Stimulated activated CD8-positive, alpha-beta memory T cell treated with anti-CD3 and anti-CD28 coated beads, Interleukin-2, amount 100 ng/mL, for 1 hour (primary cell): ENCODE data around the gene DNAJC4.

Experiments used
- DNase-seq, 2 donors: peaks; one replicate each; pipeline ENCODE4 v3.0.0-alpha.2; 2020; ENCODE audit warnings: low read depth in 2 of 2

Gene DNAJC4

DNA sequence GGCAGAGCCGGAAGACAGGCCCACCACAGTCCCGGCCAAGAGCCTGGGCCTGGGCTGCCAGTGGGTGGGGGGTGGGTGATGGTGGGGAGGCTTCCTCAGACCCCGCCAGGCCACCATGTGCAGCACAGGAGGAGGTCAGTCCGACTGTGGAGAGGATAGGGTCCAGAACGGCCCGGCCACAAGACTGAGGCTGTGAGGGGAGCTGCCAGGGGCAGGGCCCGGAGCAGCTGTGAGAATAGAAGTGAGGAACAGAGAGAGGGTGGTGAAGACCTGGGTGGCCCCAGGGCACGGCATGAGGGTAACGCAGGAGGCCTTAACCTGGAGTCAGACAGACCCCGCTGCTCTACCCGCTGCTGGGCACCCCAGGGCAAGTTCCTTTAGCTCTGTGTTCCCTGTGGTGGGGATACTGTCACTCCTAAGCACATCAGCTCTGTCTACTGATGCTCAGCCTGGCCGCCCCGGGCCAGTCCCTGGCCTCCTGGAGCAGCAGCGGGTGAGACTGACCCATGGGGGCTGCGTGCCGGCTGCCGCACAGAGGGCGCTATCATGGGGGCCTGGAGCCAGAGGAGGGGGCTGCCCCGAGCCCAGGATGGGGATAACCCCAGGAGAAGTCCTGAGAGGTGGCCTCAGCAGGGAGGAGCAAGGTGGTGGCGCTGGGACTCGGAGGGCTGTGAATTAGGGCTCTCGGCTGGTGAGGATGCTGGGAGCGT is 22.1 kb upstream of the DNAJC4 start:
- DNase-seq = no peak

DNA sequence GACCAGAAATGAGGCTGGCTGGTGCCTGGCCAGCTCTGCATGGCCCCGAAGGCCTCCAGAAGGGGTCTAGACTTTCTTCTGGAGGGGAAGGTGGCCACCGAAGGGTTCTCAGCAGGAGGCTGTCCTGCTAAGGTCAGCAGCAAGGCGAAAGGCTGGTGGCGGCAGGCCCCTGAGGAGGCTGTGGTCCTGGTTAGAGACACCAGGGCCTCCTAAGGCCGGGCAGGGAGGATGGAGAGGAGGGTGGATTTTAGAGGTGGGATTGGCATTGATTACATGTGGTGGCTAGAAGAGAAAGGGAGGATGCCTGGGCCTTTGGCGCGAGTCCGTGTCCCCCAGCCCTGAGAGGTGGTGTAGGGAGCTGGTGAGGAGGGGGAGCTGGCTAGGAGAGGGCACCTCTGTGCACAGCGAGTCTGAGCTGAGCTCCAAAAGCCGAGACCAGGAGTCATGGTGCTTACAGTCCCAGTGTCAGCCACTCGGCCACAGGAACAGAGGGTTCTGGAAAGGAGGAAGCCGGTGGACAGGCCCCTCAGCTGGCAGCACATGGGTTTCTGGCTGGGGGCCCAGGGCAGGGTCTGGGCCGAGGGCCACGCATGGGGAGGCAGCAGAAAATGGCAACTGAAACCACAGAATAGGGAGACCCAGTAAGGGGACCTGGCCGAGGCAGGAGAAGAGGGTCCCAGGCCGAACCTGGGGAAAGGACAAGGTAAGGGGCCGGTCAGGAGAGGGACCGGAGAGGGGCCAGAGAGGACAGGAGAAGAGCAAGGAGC is 21.4 kb upstream of the DNAJC4 start:
- DNase-seq = no peak

DNA sequence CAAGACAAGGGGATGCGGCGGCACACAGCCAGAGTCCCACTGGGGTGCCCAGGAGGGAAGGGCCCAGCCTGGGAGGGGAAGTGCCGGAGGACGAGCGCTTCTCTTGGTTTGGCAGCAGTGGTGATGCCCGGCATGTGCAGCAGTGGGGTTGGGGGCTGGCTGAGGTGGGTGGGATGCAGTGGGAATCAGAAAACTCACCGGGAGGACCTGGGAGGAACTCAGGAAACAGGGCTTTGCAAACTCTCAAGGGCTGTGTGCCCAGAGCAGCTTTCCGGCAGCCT is 20.8 kb upstream of the DNAJC4 start:
- DNase-seq = no peak

DNA sequence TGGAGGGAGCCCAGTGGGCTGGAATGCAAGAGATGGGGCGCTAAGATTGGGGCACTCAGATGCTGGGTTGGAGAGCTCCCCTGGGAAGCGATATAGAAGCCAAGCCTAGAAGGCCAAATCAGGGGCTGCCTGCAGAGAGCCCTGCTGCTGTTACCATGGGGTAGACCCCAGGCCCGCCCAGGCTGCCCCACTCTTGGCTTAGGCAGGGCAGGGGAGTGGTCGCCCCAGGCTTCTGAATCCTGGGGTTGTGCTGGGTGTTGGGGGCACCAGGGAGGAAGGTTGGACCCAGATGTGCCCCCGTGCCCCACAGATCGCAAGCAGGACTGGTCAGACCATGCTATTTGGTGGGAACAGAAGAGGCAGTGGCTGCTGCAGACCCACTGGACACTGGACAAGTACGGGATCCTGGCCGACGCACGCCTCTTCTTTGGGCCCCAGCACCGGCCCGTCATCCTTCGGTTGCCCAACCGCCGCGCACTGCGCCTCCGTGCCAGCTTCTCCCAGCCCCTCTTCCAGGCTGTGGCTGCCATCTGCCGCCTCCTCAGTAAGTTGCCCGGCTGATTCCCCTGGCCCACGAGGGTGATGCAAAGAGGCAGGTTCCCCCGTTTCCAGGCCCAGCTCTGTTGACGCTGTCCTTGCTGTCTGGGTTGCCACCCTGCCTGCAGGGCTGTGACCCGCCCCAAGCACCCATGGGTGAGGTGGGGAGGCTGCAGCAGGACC is 19.9 kb upstream of the DNAJC4 start:
- no peak for DNase-seq

DNA sequence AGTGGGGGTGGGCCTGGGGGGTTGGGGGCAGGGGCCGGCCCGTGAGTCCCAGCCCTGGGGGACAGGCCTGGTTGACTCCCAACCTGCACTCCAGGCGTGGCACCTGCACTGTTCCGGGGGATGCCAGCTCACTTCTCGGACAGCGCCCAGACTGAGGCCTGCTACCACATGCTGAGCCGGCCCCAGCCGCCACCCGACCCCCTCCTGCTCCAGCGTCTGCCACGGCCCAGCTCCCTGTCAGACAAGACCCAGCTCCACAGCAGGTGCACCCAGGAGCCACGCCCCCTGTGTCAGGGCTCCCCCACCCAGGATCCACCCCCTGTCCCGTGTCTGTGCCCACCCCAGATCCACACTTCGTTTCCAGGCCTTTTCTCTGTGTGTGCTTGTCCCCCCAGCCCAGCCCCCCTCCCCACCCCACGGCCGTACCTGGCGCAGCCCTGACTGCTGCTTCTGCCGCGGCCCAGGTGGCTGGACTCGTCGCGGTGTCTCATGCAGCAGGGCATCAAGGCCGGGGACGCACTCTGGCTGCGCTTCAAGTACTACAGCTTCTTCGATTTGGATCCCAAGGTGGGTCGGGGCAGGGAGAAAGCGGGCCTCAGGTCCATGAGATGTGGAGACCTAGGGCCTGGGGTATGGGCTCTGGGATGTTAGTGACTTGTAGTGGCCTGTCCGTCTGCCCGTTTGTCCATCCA is 19.0 kb upstream of the DNAJC4 start:
- DNase-seq = no peak

DNA sequence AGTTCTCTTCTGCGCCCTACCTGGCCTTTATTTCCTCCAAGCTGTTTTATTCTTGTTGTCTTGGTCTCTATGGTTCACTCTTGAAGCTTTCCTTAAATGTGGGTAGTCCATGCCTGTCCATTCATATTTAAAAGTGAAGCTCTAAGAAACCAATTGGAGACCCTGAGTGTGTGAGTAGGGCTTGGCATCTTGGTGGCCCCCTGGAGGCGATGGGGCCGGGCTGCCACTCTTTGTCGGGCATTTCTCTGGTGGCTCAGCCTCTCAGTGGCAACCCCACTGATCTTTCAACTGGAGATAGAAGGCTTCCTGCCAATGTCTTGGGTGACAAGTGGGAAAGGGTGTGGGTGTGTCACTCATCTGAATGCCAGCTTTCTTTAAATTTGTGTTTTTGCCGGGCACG is 13.5 kb upstream of the DNAJC4 start:
- no peak for DNase-seq

DNA sequence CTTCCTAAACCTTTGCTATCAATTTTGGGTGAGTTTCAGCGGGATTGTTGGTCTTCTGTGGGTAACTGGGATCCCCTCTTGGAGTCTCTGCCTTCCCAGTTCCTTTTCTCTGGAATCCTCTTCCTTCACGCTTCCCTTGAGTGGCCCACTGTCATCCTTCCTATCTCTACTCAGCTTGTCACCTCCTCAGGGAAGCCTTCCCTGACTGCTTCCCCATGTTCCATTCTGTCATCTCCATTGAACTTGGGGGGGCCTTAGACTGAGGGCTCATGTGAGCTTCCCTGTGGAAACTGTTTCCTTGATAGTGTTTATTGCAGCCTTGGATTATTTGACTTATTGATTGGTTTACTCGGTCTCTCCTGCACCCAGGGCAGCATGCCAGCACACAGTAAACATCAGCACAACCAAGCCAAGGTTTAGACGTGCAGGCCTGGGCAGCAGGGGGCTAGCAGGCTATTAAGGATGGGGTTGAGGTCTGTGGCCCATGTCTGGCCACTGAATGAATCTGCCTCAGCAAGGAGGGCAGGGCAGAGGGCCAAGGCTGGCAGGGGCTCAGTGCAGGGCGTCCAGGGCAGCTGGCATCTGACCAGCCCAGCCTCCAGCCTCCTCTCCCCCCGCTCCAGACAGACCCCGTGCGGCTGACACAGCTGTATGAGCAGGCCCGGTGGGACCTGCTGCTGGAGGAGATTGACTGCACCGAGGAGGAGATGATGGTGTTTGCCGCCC is 11.6 kb upstream of the DNAJC4 start:
- DNase-seq = no peak

DNA sequence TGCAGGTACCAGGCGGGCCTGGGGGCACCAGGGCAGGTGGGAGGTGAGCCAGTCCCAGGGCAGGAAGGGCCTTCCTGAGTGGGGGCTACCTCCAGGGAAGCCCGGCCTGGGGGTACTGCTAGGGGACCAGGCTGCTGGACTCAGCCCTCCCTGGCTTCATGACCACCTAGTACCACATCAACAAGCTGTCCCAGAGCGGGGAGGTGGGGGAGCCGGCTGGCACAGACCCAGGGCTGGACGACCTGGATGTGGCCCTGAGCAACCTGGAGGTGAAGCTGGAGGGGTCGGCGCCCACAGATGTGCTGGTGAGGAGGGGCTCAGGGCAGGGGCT is 11.0 kb upstream of the DNAJC4 start:
- DNase-seq = no peak

DNA sequence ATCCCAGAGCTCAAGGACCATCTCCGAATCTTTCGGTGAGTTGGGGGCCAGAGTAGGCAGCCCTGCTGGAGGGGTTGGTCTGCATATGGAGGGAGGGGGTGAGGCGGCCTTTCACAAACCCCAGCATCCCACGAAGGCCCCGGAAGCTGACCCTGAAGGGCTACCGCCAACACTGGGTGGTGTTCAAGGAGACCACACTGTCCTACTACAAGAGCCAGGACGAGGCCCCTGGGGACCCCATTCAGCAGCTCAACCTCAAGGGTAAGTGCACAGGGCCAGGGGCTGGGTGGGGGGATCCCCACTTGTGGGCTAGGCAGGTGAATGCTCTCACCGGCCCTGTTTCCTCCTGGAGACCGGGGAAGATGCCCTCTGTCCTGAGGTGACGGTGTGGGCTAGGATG is 10.6 kb upstream of the DNAJC4 start:
- DNase-seq = no peak

DNA sequence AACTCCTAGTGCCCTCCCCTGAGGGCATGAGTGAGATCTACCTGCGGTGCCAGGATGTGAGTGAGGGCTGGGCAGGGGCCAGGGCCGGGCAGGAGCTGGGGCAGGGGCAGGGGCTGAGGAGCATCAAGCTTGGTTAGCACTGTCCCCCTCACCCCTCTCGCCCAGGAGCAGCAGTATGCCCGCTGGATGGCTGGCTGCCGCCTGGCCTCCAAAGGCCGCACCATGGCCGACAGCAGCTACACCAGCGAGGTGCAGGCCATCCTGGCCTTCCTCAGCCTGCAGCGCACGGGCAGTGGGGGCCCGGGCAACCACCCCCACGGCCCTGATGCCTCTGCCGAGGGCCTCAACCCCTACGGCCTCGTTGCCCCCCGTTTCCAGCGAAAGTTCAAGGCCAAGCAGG is 10.1 kb upstream of the DNAJC4 start:
- no peak for DNase-seq

DNA sequence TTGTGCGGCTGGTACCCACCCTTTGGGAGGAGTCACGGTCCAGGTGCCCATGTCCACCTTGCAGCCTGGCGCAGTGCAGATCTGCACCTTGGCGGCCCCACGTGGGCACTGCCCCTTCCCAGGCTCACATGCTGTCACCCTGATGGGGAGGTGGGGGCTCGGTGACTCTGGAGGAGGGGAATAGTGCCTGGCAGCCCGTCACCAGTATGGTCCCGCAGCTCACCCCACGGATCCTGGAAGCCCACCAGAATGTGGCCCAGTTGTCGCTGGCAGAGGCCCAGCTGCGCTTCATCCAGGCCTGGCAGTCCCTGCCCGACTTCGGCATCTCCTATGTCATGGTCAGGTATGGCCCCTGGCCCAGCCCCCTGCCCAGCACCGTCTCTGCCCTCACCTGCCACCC is 9.6 kb upstream of the DNAJC4 start:
- no peak for DNase-seq

DNA sequence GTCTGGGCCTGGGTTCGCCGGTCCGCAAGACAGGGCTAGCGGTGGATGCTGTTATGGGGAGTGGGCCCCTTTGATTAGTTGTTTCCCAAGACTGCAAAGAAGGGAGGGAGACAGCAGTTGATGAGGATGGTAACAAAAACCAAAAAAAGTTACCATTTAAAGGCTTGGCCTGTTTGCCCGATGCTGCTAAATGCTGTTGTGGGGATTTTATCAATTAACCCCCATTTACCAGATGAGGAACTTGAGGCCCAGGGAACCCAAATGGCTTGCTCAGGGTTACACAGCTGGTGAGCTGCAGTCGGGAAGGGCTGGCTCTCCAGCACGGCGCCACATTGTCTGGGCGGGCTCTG is 7.7 kb upstream of the DNAJC4 start:
- no peak for DNase-seq

DNA sequence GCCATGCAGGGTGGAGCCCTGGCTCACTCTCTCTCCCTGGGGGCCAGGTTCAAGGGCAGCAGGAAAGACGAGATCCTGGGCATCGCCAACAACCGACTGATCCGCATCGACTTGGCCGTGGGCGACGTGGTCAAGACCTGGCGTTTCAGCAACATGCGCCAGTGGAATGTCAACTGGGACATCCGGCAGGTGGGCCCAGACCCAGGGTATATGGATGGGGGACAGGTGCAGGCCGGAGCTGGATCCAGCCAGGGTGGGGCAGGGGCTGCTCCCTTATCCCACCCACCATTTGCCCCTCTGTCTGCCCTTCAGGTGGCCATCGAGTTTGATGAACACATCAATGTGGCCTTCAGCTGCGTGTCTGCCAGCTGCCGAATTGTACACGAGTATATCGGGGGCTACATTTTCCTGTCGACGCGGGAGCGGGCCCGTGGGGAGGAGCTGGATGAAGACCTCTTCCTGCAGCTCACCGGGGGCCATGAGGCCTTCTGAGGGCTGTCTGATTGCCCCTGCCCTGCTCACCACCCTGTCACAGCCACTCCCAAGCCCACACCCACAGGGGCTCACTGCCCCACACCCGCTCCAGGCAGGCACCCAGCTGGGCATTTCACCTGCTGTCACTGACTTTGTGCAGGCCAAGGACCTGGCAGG is 7.2 kb upstream of the DNAJC4 start:
- DNase-seq = no peak

DNA sequence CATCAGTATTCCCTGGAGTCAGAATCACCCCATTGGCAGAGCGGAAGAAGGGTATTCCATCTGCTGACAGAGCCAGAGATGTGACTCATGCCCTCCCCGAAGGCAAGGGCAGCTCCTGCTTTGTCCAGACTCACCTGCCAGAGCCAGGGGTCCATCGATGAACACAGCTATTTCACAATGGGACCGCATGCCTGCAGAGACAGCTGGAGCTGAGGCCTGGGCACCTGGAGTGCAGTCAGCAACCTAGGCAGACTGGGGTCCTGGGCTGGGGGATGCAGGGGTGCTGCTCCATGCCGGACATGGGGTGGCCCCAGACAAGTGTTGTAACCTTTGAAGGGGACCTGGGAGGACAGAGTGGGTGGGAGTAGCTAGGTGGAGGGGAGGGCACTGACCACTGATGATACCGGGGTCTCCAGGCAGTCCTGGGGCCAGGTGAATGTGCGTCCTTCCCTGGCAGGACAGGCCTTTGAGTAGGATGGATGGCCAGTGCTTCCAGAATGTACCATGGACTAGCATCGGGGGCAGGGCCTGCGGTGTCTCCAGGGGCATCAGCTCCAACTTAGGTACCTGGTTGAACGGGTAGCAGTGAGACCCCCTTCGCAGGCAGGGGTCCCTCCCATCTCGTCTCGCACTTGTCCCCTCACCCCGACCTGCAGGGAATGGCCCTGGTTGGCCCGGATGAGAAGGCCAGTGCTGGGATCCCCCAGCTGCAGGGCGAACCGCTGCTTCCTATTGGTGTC is 6.0 kb upstream of the DNAJC4 start:
- no peak for DNase-seq

DNA sequence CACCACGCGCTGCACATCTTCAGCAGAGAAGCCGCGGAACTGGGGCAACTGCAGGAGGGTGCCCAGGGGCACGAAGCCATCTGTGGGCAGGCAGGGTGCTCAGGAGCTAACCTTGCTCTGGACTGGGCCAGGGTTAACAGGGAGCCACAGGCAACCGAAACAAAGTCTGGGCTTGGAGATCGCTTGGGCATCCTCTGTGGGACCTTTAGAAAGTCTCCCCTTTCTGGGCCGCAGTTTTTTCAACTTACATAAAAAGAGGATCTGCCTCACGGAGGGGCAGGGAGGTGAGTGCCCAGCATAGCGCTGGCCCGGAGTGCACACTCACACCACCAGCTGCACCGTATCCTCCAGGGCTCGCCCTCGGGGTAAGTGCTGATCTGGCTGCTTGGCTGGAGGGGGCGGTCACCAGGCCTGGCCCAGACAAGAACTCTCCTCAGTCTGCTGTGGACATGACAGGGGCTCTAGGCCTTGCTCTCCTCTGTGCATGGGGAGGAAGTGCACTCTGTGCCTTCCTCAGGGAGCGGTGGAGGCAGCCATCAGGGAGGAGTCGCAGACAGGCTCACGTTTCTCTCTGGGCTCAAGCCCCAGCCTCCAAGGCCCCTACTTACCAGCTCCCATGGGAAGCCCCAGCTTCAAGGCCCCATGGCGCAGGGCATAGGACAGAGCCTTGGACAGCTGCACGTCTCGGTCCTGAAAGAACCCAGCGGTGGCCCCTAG is 5.3 kb upstream of the DNAJC4 start:
- no peak for DNase-seq

DNA sequence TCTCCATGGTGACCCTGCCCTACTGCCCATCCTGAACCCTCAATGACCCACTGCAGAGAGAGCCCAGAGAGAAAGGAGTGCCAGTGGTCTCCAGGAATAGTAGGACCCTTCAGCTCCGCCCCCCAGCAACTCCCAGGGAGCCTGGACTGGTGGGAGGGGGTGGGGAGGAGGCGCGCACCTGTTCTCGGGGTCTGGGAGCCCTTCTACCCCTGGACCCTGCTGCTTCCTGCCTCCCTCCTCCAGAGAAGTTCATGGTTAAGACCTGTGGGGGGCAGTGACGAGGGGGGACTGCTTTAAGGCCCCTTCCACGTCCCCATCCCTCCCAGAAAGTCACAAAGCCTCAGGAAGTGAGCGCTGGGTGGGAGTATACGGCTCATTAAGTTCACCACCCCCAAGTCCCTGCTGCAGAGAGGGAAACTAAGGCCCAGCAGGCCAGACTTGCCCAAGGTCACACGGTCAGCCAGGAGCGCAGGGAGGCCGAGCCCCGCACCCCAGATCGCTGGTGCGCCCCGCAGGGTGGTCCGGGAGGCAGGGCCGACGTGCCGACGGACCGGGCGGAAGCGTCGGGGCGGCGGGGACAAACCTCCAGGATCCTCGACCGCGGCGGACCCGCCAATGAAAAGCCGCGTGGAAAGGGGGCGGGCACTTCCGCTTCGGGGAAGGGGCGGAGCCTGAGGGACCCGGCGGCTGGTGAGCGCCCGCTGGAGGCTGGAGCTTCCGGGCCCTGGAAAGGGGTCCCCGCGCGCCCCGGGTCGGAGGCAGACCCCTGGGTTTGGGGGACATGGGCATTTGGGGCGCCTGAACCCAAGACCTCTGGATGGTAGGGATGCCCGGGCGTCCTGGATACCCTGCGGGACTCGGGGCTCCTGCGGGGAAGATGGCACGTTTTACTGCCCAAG is 4.5 kb upstream of the DNAJC4 start, which contains the start of the genes NUDT22 and TRPT1:
NUDT22 (plus strand) TSS at position 667 of the 899 bp plus-strand sequence. CDS start 379 bp downstream, outside the sequence.
TRPT1 (minus strand) TSS at position 579 of the 899 bp plus-strand sequence; CDS start at position 253, 326 bp downstream.
- DNase-seq = peak; percentile 86 to 89

DNA sequence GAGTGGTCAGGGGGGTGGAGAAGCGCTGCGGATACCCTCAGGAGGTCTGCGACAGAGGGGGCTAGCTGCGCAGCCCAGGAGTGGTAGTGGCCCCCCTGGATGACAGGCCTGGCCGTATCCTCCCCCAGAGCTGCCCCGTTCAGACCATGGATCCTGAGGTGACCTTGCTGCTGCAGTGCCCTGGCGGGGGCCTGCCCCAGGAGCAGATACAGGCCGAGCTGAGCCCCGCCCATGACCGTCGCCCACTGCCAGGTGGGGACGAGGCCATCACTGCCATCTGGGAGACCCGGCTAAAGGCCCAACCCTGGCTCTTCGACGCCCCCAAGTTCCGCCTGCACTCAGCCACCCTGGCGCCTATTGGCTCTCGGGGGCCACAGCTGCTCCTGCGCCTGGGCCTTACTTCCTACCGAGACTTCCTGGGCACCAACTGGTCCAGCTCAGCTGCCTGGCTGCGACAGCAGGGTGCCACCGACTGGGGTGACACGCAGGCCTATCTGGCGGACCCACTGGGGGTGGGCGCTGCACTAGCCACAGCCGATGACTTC is 3.8 kb upstream of the DNAJC4 start:
- DNase-seq = peak in 1 of 2 donors; percentile 38

DNA sequence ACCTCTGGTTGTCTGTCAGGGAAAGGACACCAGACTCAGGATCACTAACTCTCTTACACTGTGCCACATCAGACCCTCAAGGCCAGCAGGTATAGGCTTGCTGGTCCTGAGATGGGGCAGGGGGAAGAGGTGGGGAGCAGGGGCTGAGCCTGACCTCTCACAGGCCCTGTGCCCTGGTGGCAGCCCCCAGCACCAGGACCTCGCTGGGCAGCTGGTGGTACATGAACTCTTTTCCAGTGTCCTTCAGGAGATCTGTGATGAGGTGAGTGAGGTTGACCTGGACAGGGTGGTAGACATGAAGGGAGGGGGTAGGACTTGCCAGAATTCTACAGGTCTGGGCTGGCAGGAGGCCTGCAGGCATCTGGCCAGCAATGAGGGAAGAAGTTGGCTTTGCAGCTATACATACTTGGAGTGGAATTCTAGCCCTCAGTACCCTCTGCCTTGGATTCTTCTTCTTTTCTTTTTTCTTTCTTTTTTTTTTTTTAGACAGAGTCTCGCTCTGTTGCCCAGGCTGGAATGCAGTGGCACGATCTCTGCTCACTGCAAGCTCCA is 2.9 kb upstream of the DNAJC4 start:
- DNase-seq = no peak
